ENCODE results near the gene POLN. TPM values are rescaled to one million over a fixed set of nuclear protein-coding genes. Genes with fewer than 3 reads are reported as not detected.
A peak's percentile ranks its signal among the peaks of the same experiment; 100 is the strongest.

POLN gene
- total and polyA plus RNA-seq, 3 experiments from 2014 or later, result 0.55 to 1.6 (median 1.5) TPM

- Mint-ChIP-seq H3K27me3 (no peaks in the 10 kb centered on the region), H3K4me3 (peak overlapping the region; percentile 56 to 90 (median 69)), H3K9me3 (no peaks in the 10 kb centered on the region), H3K27ac (peak overlapping the region in 7 of 8 donors; percentile 47 to 68 (median 55)), H3K36me3 (peaks cover 0 to 21% (median 1%) of the 10 kb centered on the region in 3 donors), H3K4me1 (peaks cover 0 to 31% (median 7%) of the 10 kb centered on the region in 3 donors)
- POLR2A ChIA-PET, result interaction anchor here (0.9 kb wide), 1 partner anchor 20 kb away, joined by 3 read pairs; no protein-coding TSS in a partner anchor
- H3K9me3 ChIP-seq (ENCODE audit: low read length), result no peaks in the 10 kb centered on the region
- H3K4me1 ChIP-seq (ENCODE audit: insufficient read depth, low read length), result peaks cover 23% of the 10 kb centered on the region
- H3K4me3 ChIP-seq (ENCODE audit: low read length), result peak overlapping the region; percentile 58
- H3K36me3 ChIP-seq (ENCODE audit: insufficient read depth, low read length), result no peaks in the 10 kb centered on the region
- peak overlapping the region; percentile 64 for H3K27ac ChIP-seq (ENCODE audit: low read depth, low read length)
- peak in 2 of 5 donors; percentile 5 to 44 for DNase-seq
- CTCF ChIA-PET, result interaction anchor here (0.7 to 1.9 kb wide), 2 partner anchors 40 to 152 kb away, joined by 3 to 6 read pairs; no protein-coding TSS in a partner anchor
- no peaks in the 10 kb centered on the region for H3K27me3 ChIP-seq (ENCODE audit: insufficient read depth, low read length, poor library complexity, severe bottlenecking)
These were observed 18.6 kb upstream of the POLN start for GRCh38 chr4:2260344-2261109.

DNA sequence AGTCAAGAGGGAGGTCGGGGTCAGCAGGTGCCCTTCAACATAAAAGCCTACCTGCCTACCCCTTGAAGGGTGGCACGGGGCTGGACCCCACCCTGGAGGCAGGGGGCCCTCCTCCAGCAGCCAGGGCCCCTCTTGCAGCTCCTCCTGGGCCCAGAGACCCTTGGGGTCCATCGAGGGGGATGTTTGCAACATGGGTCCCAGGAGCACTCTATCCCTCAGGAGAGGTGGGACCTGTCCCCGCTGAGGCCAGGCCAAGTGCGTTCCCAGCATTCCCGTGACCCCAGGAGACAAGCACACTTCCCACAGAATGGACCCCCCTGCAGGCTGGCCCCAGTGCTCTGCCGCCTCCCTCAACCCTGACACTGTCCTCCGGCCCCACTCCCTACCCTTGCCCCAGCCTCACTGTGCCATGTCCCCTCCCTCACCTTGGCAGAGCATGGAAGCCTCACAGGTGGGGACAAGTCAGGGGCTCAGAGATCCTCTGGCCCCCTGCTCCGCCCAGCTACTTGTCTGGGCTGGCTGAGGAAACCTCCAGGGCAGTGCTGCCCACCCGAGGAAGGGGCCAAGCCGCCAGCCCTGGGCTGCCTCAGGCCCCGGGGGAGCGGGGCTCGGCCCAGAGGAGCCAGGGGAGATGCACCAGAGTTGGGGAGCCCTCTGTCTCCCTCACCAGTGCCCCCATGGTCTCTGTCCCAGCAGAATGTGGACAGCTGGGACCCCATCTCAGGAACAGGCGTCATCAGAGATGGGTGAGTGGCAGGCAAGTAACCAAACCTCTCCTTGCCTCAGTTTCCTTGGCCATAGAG is 17.8 kb upstream of the POLN start:
- Mint-ChIP-seq H3K36me3 (peaks cover 0 to 27% (median 1%) of the 10 kb centered on the region in 3 donors), H3K9me3 (no peaks in the 10 kb centered on the region), H3K27ac (peak overlapping the region; percentile 41 to 78 (median 56)), H3K4me1 (peaks cover 3 to 35% (median 7%) of the 10 kb centered on the region in 3 donors), H3K4me3 (peak overlapping the region; percentile 54 to 79 (median 69)), H3K27me3 (no peaks in the 10 kb centered on the region)
- Histone ChIP-seq H3K27me3 (ENCODE audit: insufficient read depth, low read length, poor library complexity, severe bottlenecking) (no peaks in the 10 kb centered on the region), H3K27ac (ENCODE audit: low read depth, low read length) (no peak overlapping the region), H3K9me3 (ENCODE audit: low read length) (no peaks in the 10 kb centered on the region), H3K4me1 (ENCODE audit: insufficient read depth, low read length) (peaks cover 23% of the 10 kb centered on the region), H3K36me3 (ENCODE audit: insufficient read depth, low read length) (no peaks in the 10 kb centered on the region), H3K4me3 (ENCODE audit: low read length) (no peak overlapping the region)
- CTCF ChIA-PET, result interaction anchor here (0.7 to 1.9 kb wide), 3 partner anchors 36 to 153 kb away, joined by 3 to 6 read pairs (median 3); no protein-coding TSS in a partner anchor
- POLR2A ChIA-PET, result interaction anchor here (0.9 kb wide), 1 partner anchor 19 kb away, joined by 3 read pairs; no protein-coding TSS in a partner anchor
- peak in 2 of 5 donors; percentile 1 to 46 for DNase-seq

DNA sequence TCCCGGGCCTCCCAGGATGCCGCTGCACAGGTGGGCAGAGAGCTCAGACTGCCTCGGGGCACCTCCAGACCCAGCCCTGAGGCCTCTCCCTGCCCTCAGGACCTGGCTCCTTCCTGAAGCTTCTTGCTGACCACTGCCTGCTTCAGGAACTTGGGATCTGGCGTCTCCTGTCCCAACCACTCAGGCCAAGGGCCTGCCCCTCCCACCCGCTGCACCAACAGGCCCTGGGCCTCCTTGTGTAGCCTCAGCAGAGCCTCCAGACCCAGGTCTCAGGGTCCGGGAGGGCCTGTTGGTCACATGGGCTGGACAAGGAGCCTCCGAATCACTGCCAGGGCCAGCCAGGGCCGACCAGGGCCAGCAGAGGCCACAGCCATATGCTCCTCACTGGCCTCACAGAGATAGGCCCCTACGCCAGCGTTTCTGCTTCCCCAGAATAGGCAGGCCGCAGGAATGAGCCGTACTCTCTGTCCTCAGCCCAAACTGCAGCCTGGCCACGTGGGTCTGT is 17.2 kb upstream of the POLN start:
- Mint-ChIP-seq H3K4me3 (peak overlapping the region in 3 of 7 donors; percentile 6 to 48 (median 41)), H3K9me3 (no peaks in the 10 kb centered on the region)
- H3K4me1 ChIP-seq (ENCODE audit: insufficient read depth, low read length), result peaks cover 23% of the 10 kb centered on the region

DNA sequence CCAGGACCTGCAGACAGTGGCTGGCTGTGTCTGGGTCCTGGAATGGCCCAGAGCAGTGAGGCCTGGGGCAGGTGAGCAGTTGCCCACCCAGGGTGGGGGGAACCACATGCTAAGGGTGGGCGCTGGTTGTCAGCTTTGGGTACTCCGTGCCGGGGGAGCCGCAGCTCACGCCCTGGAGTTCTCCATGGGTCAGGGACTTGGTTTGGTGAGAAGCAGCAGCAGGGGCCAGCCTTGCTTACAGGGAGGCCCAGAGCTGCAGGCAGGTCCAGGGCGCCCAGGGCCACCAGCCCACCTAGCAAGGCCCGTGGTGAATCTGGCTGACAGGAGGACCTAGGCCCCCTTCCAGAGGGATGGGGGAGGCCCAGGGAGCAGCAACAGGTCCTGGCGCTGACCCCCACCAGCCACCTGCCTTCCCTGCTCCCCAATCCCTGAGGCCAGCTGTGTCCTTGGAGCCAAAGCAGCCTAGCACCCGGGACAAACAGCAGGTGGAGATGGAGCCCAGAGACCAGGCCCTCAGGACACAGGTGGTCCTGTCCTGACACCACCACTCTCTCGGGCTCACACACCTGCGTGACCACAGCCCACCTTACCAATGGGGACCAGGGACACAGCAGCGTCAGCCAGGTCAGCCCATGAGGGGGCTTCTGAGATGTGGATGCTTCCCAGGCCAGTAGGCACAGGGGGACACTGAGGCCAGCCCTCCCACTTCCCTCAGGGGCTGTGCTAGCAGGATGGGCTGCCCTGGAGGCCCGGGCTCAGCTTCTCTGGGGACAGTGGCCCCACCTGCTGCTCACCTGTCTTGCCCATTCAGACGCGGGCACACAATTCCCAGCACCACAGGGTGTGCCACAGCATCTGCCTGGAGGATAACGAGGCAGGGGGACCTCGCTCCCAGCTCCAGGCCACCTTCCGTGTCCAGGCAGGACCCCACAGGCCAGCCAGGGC is 16.4 kb upstream of the POLN start:
- peaks cover 0 to 40% (median 1%) of the 10 kb centered on the region in 3 donors for H3K36me3 Mint-ChIP-seq
- H3K27ac Mint-ChIP-seq, result peak overlapping the region in 2 of 8 donors; percentile 29 to 40
- ChIA-PET CTCF (interaction anchor here (0.9 to 1.9 kb wide), 2 partner anchors 35 to 38 kb away, joined by 3 to 6 read pairs; no protein-coding TSS in a partner anchor), POLR2A (no interaction called here)
- Histone ChIP-seq H3K9me3 (ENCODE audit: low read length) (no peaks in the 10 kb centered on the region), H3K4me3 (ENCODE audit: low read length) (no peak overlapping the region), H3K27me3 (ENCODE audit: insufficient read depth, low read length, poor library complexity, severe bottlenecking) (no peaks in the 10 kb centered on the region), H3K4me1 (ENCODE audit: insufficient read depth, low read length) (peaks cover 23% of the 10 kb centered on the region), H3K27ac (ENCODE audit: low read depth, low read length) (no peak overlapping the region), H3K36me3 (ENCODE audit: insufficient read depth, low read length) (peaks cover 3% of the 10 kb centered on the region)
- H3K27me3 Mint-ChIP-seq, result no peaks in the 10 kb centered on the region
- DNase-seq, result peak in 3 of 5 donors; percentile 0 to 45 (median 0)
- peak overlapping the region in 2 of 7 donors; percentile 52 for H3K4me3 Mint-ChIP-seq
- H3K9me3 Mint-ChIP-seq, result no peaks in the 10 kb centered on the region
- H3K4me1 Mint-ChIP-seq, result peaks cover 8 to 37% (median 12%) of the 10 kb centered on the region in 3 donors

More for the DNA sequence above, 17.2 kb upstream of the POLN start:
- ChIA-PET POLR2A (no interaction called here), CTCF (interaction anchor here (0.9 to 1.9 kb wide), 2 partner anchors 36 to 39 kb away, joined by 3 to 6 read pairs; no protein-coding TSS in a partner anchor)
- Mint-ChIP-seq H3K36me3 (peaks cover 0 to 33% (median 1%) of the 10 kb centered on the region in 3 donors), H3K4me1 (peaks cover 9 to 40% (median 10%) of the 10 kb centered on the region in 3 donors), H3K27ac (no peak overlapping the region), H3K27me3 (no peaks in the 10 kb centered on the region)
- Histone ChIP-seq H3K4me3 (ENCODE audit: low read length) (no peak overlapping the region), H3K9me3 (ENCODE audit: low read length) (no peaks in the 10 kb centered on the region), H3K27me3 (ENCODE audit: insufficient read depth, low read length, poor library complexity, severe bottlenecking) (no peaks in the 10 kb centered on the region), H3K36me3 (ENCODE audit: insufficient read depth, low read length) (peaks cover 3% of the 10 kb centered on the region), H3K27ac (ENCODE audit: low read depth, low read length) (no peak overlapping the region)
- peak in 2 of 5 donors; percentile 1 to 41 for DNase-seq

DNA sequence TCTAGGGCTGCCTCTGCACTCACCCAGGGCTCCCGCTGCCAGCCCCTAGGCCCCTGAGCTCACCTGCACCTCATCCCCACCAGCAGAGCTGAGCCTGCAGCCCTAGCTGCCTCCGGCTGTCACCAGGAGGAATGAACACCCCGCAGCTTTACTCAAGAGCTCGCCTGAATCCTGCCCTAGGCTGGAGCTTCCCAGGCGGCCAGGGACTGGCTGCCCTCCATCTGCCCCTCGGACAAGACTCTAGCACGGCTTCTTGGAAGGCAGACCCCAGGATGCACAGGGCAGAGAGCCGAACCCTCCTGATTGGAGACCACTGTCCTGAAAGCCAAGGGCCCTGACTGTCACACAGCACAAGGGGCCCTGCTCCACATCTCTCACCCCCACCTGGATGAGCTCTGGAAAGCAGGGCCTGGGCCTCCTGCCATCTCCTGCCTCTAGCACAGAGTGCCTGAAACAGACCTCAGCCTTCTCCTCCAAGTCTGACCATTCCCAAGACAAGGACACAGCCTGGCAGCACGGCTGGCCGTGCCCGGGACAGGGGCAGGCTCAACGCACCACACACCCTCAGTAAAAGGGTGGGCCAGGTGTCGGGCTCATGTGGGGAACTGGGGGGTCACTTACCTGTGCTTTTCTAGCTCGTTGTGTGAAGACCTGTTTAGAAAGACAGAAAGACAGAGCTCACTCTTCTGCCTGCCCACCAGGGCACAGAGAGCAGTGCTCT is 15.6 kb upstream of the POLN start:
- Histone ChIP-seq H3K27me3 (ENCODE audit: insufficient read depth, low read length, poor library complexity, severe bottlenecking) (no peaks in the 10 kb centered on the region), H3K4me3 (ENCODE audit: low read length) (no peak overlapping the region), H3K27ac (ENCODE audit: low read depth, low read length) (no peak overlapping the region), H3K9me3 (ENCODE audit: low read length) (no peaks in the 10 kb centered on the region), H3K4me1 (ENCODE audit: insufficient read depth, low read length) (peaks cover 17% of the 10 kb centered on the region), H3K36me3 (ENCODE audit: insufficient read depth, low read length) (peaks cover 3% of the 10 kb centered on the region)
- Mint-ChIP-seq H3K27me3 (no peaks in the 10 kb centered on the region), H3K4me1 (peaks cover 8 to 37% (median 12%) of the 10 kb centered on the region in 3 donors), H3K4me3 (peak overlapping the region in 2 of 7 donors; percentile 52 to 72), H3K36me3 (peaks cover 0 to 45% (median 4%) of the 10 kb centered on the region in 3 donors), H3K27ac (peak overlapping the region in 5 of 8 donors; percentile 40 to 70 (median 64)), H3K9me3 (no peaks in the 10 kb centered on the region)
- CTCF ChIA-PET, result no interaction called here
- POLR2A ChIA-PET, result no interaction called here
- peak in 2 of 5 donors; percentile 0 to 42 for DNase-seq

GRCh38 chr4:2256781-2257191 is 14.9 kb upstream of the POLN start:
- Histone ChIP-seq H3K27ac (ENCODE audit: low read depth, low read length) (no peak overlapping the region), H3K4me1 (ENCODE audit: insufficient read depth, low read length) (peaks cover 16% of the 10 kb centered on the region), H3K9me3 (ENCODE audit: low read length) (no peaks in the 10 kb centered on the region), H3K27me3 (ENCODE audit: insufficient read depth, low read length, poor library complexity, severe bottlenecking) (no peaks in the 10 kb centered on the region), H3K36me3 (ENCODE audit: insufficient read depth, low read length) (peaks cover 3% of the 10 kb centered on the region), H3K4me3 (ENCODE audit: low read length) (no peak overlapping the region)
- Mint-ChIP-seq H3K4me1 (peaks cover 8 to 37% (median 12%) of the 10 kb centered on the region in 3 donors), H3K27ac (peak overlapping the region in 4 of 8 donors; percentile 26 to 74 (median 70)), H3K27me3 (no peaks in the 10 kb centered on the region), H3K4me3 (peak overlapping the region in 2 of 7 donors; percentile 48 to 70), H3K9me3 (no peaks in the 10 kb centered on the region), H3K36me3 (peaks cover 0 to 47% (median 4%) of the 10 kb centered on the region in 3 donors)
- ChIA-PET CTCF (no interaction called here), POLR2A (no interaction called here)
- DNase-seq, result peak in 1 of 5 donors; percentile 0

Measured in CD8-positive, alpha-beta memory T cell (primary cell).